H1 (cell line): ENCODE measurements around the gene SLFN12. TPM values are rescaled to one million over a fixed set of nuclear protein-coding genes. Genes with fewer than 3 reads are reported as not detected.

Source experiments
- RBBP5 ChIP-seq: IDR thresholded peaks from 2 replicates; pipeline ENCODE4 v1.7.1; 2012; ENCODE audit warnings: low read depth, mild to moderate bottlenecking, inconsistent platforms, low read length, moderate library complexity, borderline replicate concordance
- RXRA ChIP-seq: IDR thresholded peaks from 2 replicates; pipeline ENCODE4 v1.6.1; 2011; ENCODE audit warnings: low read depth, mild to moderate bottlenecking, low read length, moderate library complexity; ENCODE audit not compliant: insufficient read depth
- polyA plus RNA-seq, 7 experiments: library from polyadenylated mRNA; depleted of rRNA in 3 of 7; stranded (reverse) in 5 of 7; unstranded in 2 of 7; fragments of >200 nt in 5 of 7; fragments of 200-250 nt in 2 of 7; gene quantifications; 1 replicate in 5 of 7; 2 replicates in 1 of 7; 4 replicates in 1 of 7; pipeline versions ENCODE4 v1.2.1 to v1.2.3, GENCODE V29; 2011 to 2013; ENCODE audit warnings: missing spikeins in 2 of 7, mixed read lengths in 2 of 7
- total RNA-seq: library from RNA; stranded (reverse); fragmentation: NEBNext Ultra II Directional; extraction: Animal tissue kit (Norgen Biotek cat#: 25700); gene quantifications from 2 replicates; pipeline ENCODE4 v1.2.1, GENCODE V29; 2021
- TF ChIP-seq, protein P1 (sequence below): fragments of 300-600 bp; sonication (generic); IDR thresholded peaks from 2 replicates; pipeline ENCODE4 v1.7.1; 2012; ENCODE audit warnings: low read length, moderate library complexity, mild to moderate bottlenecking, inconsistent platforms; ENCODE audit not compliant: insufficient replicate concordance
- TF ChIP-seq, protein P2 (sequence below): IDR thresholded peaks from 2 replicates; pipeline ENCODE4 v1.6.1; 2012; ENCODE audit warnings: low read length, inconsistent platforms

Gene SLFN12
- total and polyA plus RNA-seq, 2 of the 8 experiments (the other 6 are each of a cell fraction or from before 2014, with no cell fraction given): 1.6 to 10.7 TPM

DNA sequence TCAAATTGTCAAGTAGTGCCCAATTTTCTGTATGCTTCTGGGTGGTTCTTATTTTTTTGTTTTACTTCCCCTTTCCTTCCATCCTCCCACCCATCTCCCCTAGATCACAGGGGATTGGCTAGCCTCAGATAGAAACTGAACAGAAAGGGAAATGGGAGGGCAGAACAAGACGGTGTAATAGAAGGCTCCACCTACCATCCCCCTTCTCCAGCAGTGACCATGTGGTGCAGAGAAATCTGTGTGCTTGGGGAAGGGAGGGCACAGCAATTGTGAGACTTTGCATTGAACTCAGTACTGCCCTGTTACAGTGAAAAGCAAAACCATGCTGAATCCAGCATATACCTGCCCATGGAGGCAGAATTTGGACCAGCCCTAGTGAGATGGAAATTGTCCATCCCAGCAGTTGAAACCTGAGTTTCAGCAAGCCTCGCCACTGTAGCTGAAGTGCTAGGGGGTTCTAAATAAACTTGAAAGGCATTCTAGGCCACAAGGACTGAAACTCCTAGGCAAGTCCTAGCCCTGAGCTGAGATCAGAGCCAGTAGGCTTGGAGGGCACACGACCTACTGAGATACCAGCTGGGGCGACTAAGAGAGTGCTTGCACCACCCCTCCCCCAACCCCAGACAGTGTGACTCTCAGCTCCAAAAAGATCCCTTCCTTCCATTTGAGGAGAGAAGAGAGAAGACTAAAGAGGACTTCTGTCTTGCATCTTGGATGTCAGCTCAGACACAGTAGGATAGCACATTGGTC, 64.0 kb downstream of the SLFN12 start (continued):
- TF ChIP-seq, protein P1, sequence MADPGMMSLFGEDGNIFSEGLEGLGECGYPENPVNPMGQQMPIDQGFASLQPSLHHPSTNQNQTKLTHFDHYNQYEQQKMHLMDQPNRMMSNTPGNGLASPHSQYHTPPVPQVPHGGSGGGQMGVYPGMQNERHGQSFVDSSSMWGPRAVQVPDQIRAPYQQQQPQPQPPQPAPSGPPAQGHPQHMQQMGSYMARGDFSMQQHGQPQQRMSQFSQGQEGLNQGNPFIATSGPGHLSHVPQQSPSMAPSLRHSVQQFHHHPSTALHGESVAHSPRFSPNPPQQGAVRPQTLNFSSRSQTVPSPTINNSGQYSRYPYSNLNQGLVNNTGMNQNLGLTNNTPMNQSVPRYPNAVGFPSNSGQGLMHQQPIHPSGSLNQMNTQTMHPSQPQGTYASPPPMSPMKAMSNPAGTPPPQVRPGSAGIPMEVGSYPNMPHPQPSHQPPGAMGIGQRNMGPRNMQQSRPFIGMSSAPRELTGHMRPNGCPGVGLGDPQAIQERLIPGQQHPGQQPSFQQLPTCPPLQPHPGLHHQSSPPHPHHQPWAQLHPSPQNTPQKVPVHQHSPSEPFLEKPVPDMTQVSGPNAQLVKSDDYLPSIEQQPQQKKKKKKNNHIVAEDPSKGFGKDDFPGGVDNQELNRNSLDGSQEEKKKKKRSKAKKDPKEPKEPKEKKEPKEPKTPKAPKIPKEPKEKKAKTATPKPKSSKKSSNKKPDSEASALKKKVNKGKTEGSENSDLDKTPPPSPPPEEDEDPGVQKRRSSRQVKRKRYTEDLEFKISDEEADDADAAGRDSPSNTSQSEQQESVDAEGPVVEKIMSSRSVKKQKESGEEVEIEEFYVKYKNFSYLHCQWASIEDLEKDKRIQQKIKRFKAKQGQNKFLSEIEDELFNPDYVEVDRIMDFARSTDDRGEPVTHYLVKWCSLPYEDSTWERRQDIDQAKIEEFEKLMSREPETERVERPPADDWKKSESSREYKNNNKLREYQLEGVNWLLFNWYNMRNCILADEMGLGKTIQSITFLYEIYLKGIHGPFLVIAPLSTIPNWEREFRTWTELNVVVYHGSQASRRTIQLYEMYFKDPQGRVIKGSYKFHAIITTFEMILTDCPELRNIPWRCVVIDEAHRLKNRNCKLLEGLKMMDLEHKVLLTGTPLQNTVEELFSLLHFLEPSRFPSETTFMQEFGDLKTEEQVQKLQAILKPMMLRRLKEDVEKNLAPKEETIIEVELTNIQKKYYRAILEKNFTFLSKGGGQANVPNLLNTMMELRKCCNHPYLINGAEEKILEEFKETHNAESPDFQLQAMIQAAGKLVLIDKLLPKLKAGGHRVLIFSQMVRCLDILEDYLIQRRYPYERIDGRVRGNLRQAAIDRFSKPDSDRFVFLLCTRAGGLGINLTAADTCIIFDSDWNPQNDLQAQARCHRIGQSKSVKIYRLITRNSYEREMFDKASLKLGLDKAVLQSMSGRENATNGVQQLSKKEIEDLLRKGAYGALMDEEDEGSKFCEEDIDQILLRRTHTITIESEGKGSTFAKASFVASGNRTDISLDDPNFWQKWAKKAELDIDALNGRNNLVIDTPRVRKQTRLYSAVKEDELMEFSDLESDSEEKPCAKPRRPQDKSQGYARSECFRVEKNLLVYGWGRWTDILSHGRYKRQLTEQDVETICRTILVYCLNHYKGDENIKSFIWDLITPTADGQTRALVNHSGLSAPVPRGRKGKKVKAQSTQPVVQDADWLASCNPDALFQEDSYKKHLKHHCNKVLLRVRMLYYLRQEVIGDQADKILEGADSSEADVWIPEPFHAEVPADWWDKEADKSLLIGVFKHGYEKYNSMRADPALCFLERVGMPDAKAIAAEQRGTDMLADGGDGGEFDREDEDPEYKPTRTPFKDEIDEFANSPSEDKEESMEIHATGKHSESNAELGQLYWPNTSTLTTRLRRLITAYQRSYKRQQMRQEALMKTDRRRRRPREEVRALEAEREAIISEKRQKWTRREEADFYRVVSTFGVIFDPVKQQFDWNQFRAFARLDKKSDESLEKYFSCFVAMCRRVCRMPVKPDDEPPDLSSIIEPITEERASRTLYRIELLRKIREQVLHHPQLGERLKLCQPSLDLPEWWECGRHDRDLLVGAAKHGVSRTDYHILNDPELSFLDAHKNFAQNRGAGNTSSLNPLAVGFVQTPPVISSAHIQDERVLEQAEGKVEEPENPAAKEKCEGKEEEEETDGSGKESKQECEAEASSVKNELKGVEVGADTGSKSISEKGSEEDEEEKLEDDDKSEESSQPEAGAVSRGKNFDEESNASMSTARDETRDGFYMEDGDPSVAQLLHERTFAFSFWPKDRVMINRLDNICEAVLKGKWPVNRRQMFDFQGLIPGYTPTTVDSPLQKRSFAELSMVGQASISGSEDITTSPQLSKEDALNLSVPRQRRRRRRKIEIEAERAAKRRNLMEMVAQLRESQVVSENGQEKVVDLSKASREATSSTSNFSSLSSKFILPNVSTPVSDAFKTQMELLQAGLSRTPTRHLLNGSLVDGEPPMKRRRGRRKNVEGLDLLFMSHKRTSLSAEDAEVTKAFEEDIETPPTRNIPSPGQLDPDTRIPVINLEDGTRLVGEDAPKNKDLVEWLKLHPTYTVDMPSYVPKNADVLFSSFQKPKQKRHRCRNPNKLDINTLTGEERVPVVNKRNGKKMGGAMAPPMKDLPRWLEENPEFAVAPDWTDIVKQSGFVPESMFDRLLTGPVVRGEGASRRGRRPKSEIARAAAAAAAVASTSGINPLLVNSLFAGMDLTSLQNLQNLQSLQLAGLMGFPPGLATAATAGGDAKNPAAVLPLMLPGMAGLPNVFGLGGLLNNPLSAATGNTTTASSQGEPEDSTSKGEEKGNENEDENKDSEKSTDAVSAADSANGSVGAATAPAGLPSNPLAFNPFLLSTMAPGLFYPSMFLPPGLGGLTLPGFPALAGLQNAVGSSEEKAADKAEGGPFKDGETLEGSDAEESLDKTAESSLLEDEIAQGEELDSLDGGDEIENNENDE: no peak
- TF ChIP-seq RXRA: no peak
- TF ChIP-seq, protein P2, sequence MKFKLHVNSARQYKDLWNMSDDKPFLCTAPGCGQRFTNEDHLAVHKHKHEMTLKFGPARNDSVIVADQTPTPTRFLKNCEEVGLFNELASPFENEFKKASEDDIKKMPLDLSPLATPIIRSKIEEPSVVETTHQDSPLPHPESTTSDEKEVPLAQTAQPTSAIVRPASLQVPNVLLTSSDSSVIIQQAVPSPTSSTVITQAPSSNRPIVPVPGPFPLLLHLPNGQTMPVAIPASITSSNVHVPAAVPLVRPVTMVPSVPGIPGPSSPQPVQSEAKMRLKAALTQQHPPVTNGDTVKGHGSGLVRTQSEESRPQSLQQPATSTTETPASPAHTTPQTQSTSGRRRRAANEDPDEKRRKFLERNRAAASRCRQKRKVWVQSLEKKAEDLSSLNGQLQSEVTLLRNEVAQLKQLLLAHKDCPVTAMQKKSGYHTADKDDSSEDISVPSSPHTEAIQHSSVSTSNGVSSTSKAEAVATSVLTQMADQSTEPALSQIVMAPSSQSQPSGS: no peak
- no peak for TF ChIP-seq RBBP5
- TF ChIP-seq, all 59 proteins: peak for 0
